ENCODE data around the gene POGLUT3. TPM values are rescaled to one million over a fixed set of nuclear protein-coding genes. Genes with fewer than 3 reads are reported as not detected.
A peak's percentile ranks its signal among the peaks of the same experiment; 100 is the strongest.

POGLUT3 gene
- 10 to 100 TPM; 12.5 to 43.7 (median 23.9) TPM for total RNA-seq
- polyA plus RNA-seq = 1 to 10 TPM; 5.7 to 8.5 (median 6.1) TPM
- long read RNA-seq, donor 1, full-length matches to known transcripts = 2 of 8 reads
- long read RNA-seq, donor 1, partial matches to known transcripts = 6 of 8 reads
- long read RNA-seq, donor 1, other reads (novel, unspliced or antisense) = 0 of 8 reads
- long read RNA-seq, donor 2, full-length matches to known transcripts = 6 of 6 reads
- long read RNA-seq, donor 2, partial matches to known transcripts = 0 of 6 reads
- long read RNA-seq, donor 2, other reads (novel, unspliced or antisense) = 0 of 6 reads
- long read RNA-seq, donor 3, full-length matches to known transcripts = 3 of 10 reads
- long read RNA-seq, donor 3, partial matches to known transcripts = 7 of 10 reads
- long read RNA-seq, donor 3, other reads (novel, unspliced or antisense) = 0 of 10 reads
- long read RNA-seq, donor 4 = 0 reads
- long read RNA-seq, donor 5, full-length matches to known transcripts = 17 of 45 reads
- long read RNA-seq, donor 5, partial matches to known transcripts = 28 of 45 reads
- long read RNA-seq, donor 5, other reads (novel, unspliced or antisense) = 0 of 45 reads
- long read RNA-seq, donor 6, full-length matches to known transcripts = 19 of 33 reads
- long read RNA-seq, donor 6, partial matches to known transcripts = 14 of 33 reads
- long read RNA-seq, donor 6, other reads (novel, unspliced or antisense) = 0 of 33 reads
- long read RNA-seq, donor 7, full-length matches to known transcripts = 12 of 22 reads
- long read RNA-seq, donor 7, partial matches to known transcripts = 10 of 22 reads
- long read RNA-seq, donor 7, other reads (novel, unspliced or antisense) = 0 of 22 reads
- long read RNA-seq, donor 8, full-length matches to known transcripts = 9 of 15 reads
- long read RNA-seq, donor 8, partial matches to known transcripts = 6 of 15 reads
- long read RNA-seq, donor 8, other reads (novel, unspliced or antisense) = 0 of 15 reads
- long read RNA-seq, donor 9, full-length matches to known transcripts = 12 of 37 reads
- long read RNA-seq, donor 9, partial matches to known transcripts = 25 of 37 reads
- long read RNA-seq, donor 9, other reads (novel, unspliced or antisense) = 0 of 37 reads
- long read RNA-seq, donor 10, full-length matches to known transcripts = 1 of 1 reads
- long read RNA-seq, donor 10, partial matches to known transcripts = 0 of 1 reads
- long read RNA-seq, donor 10, other reads (novel, unspliced or antisense) = 0 of 1 reads

GRCh38 chr11:108498046-108498815 is at the start of gene POGLUT3:
POGLUT3 (minus strand) TSS chr11:108498384; CDS start chr11:108498366, 18 bp downstream.
- no peaks in the 10 kb centered on the region for H3K9me3 ChIP-seq
- peak; percentile 61 to 90 for DNase-seq
- intact Hi-C loops (cut with DNase I; ENCODE audit: low total_unique reads) = no loop called here
- peaks cover 10 to 31% (median 17%) of the 10 kb centered on the region in 4 donors for H3K4me1 ChIP-seq
- no peaks in the 10 kb centered on the region for H3K36me3 ChIP-seq
- H3K4me3 ChIP-seq = peak within 1 kb of the TSS; percentile 64 to 85 (median 73)
- TF ChIP-seq EP300 (IDR thresholded peaks at IDR 0.05) (no peak), POLR2A (IDR thresholded peaks at IDR 0.05) (no peak), POLR2AphosphoS5 (IDR thresholded peaks at IDR 0.05) (peak in 2 of 3 donors; percentile 26 to 35)
- 0 to 5% (median 0%) methylated on average over 28 to 84 of the region's 84 CpGs for WGBS, 5 donors
- no peaks in the 10 kb centered on the region for H3K27me3 ChIP-seq
- peak within 1 kb of the TSS; percentile 94 to 98 (median 96) for H3K27ac ChIP-seq

- peaks cover 0 to 18% (median under 1%) of the 10 kb centered on the region in 4 donors for H3K4me1 ChIP-seq
- no peak for DNase-seq
- WGBS, 5 donors = 81 to 86% (median 83%) methylated on average over 5 of the region's 5 CpGs
- H3K27me3 ChIP-seq = no peaks in the 10 kb centered on the region
- H3K9me3 ChIP-seq = no peaks in the 10 kb centered on the region
- TF ChIP-seq CTCF (IDR thresholded peaks at IDR 0.05) = no peak
- TF ChIP-seq EP300 (IDR thresholded peaks at IDR 0.05) = no peak
- TF ChIP-seq POLR2AphosphoS5 (IDR thresholded peaks at IDR 0.05) = no peak
- TF ChIP-seq POLR2A (IDR thresholded peaks at IDR 0.05) = no peak
- H3K4me3 ChIP-seq = no peak overlapping the region
- no peak overlapping the region for H3K27ac ChIP-seq
- no peaks in the 10 kb centered on the region for H3K36me3 ChIP-seq
- intact Hi-C loops (cut with DNase I; ENCODE audit: low total_unique reads) = no loop called here
Measured at GRCh38 chr11:108545909-108546501, 47.8 kb upstream of the POGLUT3 start.

- DNase-seq = no peak
- H3K36me3 ChIP-seq = no peaks in the 10 kb centered on the region
- WGBS, 5 donors = 80 to 90% (median 86%) methylated on average over 5 of the region's 5 CpGs
Measured at GRCh38 chr11:108543316-108543964, 45.3 kb upstream of the POGLUT3 start.

More at GRCh38 chr11:108543316-108543964, 45.3 kb upstream of the POGLUT3 start:
- TF ChIP-seq EP300 (IDR thresholded peaks at IDR 0.05) (no peak), POLR2AphosphoS5 (IDR thresholded peaks at IDR 0.05) (no peak), POLR2A (IDR thresholded peaks at IDR 0.05) (no peak), CTCF (IDR thresholded peaks at IDR 0.05) (no peak)
- H3K9me3 ChIP-seq = no peaks in the 10 kb centered on the region
- H3K4me1 ChIP-seq = peaks cover 0 to 23% (median 6%) of the 10 kb centered on the region in 4 donors
- H3K4me3 ChIP-seq = no peak overlapping the region
- intact Hi-C loops (cut with DNase I; ENCODE audit: low total_unique reads) = no loop called here
- no peaks in the 10 kb centered on the region for H3K27me3 ChIP-seq
- H3K27ac ChIP-seq = no peak overlapping the region
